ENCODE results near the gene MACROD1.

The MACROD1 gene

GRCh38 chr11:64150481-64151239, 15.3 kb downstream of the MACROD1 start:
- Histone ChIP-seq H3K36me3 (ENCODE audit: insufficient read depth, low read length) (no peaks in the 10 kb centered on the region; the same call in 1 of the 2 replicates), H3K4me1 (ENCODE audit: insufficient read depth, low read length) (peaks cover 19% of the 10 kb centered on the region; the same call in 1 of the 2 replicates), H3K9ac (ENCODE audit: low read depth, low read length) (no peak overlapping the region), H3K9me3 (ENCODE audit: control insufficient read depth, insufficient read depth, low read length) (no peaks in the 10 kb centered on the region)

DNA sequence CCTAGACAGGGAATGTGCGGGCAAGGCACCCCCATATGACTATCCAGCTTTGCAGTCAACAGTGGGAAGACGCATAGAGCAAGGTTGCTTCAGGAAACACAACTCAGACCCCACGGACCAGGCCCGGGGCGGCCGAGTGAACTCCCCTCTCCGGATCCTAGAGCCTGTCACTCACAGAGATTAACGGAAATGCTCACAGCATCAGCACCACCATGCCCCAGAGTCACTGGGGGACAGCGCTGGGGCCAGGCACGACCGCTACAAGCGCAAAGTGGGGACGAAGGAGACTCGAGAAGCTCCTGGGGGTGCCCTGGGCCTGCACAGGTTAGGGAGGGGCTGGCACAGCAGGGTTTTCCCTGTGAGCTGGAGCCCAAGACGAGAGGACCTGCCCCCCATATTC, 15.9 kb downstream of the MACROD1 start:
- Histone ChIP-seq H3K9ac (ENCODE audit: low read depth, low read length) (no peak overlapping the region), H3K9me3 (ENCODE audit: control insufficient read depth, insufficient read depth, low read length) (no peaks in the 10 kb centered on the region), H3K36me3 (ENCODE audit: insufficient read depth, low read length) (no peaks in the 10 kb centered on the region; the same call in 1 of the 2 replicates), H3K4me1 (ENCODE audit: insufficient read depth, low read length) (peaks cover 19% of the 10 kb centered on the region; the same call in 1 of the 2 replicates)

- H3K36me3 ChIP-seq (ENCODE audit: insufficient read depth, low read length): no peaks in the 10 kb centered on the region
- H3K9ac ChIP-seq (ENCODE audit: low read depth, low read length): no peak overlapping the region
- H3K9me3 ChIP-seq (ENCODE audit: control insufficient read depth, insufficient read depth, low read length): no peaks in the 10 kb centered on the region
- peaks cover 16% of the 10 kb centered on the region; the same call in 1 of the 2 replicates for H3K4me1 ChIP-seq (ENCODE audit: insufficient read depth, low read length)
These were observed 16.8 kb downstream of the MACROD1 start for GRCh38 chr11:64148917-64149617.

DNA sequence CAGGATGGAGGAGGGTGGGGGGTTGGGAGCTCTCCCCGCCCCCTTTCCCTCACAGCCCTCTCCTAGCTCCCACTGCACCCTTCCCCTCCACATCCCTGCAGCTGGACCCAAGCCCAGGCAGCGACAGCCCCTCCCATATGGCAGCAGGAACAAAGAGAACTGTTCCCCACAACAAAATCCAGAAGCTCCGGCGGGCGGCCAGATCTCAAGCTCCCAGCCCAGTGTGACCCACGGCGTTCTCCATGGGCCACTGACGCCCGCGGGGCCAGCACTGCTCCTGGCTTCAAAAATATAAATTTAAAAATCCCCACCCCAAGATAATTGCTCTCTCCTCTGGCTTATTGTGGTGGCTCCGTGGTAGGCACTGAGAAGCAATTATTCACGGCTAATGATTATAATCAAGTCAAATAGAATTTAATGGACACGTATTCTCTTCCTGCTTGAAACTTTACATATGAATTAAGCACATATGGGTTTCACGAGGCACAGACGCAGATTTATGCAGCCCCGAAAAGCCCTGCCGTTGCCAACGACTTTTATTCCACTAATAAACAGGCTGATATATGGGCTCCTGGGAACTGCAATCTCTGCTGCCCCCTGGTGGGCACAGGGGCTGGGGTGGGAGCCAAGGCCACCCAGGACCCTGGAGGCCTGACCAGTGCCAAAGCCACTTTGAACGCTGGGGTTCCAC, 17.5 kb downstream of the MACROD1 start:
- Histone ChIP-seq H3K9ac (ENCODE audit: low read depth, low read length) (peak overlapping the region; percentile 22; the same call in 1 of the 2 replicates), H3K9me3 (ENCODE audit: control insufficient read depth, insufficient read depth, low read length) (no peaks in the 10 kb centered on the region), H3K4me1 (ENCODE audit: insufficient read depth, low read length) (peaks cover 9% of the 10 kb centered on the region; the same call in 1 of the 2 replicates), H3K36me3 (ENCODE audit: insufficient read depth, low read length) (no peaks in the 10 kb centered on the region)

DNA sequence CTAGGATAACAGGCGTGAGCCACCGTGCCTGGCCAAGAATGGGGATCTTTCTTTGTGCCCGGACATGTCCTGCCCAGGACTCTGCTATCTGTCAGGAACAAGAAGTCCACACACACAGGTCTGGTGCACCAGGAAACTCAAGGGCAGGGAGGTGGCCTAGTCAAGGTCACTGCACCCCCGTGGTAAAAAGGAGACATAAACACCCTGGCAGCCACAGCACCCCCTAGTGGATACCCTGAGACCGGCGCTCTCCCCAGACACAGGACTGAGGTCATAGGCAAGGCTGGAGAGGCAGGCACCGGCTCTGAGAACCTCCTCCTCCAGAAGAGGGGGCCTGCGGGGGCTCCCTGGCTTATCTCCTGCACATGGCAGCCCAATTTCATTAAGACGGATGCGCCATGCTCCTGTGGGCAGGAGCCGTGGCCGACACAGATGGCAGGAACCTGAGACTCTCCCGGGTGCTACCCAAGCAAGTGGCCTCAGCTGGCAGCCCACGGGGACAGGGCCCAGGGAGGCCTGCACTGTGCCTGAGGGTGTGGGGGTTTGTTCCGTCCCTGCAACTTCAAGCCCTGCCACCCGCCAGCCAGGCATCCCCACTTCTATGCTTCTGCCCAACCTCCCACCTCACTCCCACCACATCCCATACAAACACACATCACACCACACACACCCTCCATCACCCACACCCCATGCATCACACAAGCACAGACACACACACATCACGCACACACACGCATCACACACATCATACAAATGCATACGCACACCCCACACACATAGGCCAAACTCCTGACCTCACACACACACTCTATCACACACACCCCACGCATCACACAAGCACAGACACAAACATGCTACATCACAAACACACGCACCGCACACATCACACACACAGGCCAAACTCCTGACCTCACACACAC, 19.6 kb downstream of the MACROD1 start:
- H3K4me1 ChIP-seq (ENCODE audit: insufficient read depth, low read length): peaks cover 6% of the 10 kb centered on the region; the same call in 1 of the 2 replicates
- H3K9ac ChIP-seq (ENCODE audit: low read depth, low read length): no peak overlapping the region
- H3K9me3 ChIP-seq (ENCODE audit: control insufficient read depth, insufficient read depth, low read length): no peaks in the 10 kb centered on the region
- H3K36me3 ChIP-seq (ENCODE audit: insufficient read depth, low read length): no peaks in the 10 kb centered on the region

DNA sequence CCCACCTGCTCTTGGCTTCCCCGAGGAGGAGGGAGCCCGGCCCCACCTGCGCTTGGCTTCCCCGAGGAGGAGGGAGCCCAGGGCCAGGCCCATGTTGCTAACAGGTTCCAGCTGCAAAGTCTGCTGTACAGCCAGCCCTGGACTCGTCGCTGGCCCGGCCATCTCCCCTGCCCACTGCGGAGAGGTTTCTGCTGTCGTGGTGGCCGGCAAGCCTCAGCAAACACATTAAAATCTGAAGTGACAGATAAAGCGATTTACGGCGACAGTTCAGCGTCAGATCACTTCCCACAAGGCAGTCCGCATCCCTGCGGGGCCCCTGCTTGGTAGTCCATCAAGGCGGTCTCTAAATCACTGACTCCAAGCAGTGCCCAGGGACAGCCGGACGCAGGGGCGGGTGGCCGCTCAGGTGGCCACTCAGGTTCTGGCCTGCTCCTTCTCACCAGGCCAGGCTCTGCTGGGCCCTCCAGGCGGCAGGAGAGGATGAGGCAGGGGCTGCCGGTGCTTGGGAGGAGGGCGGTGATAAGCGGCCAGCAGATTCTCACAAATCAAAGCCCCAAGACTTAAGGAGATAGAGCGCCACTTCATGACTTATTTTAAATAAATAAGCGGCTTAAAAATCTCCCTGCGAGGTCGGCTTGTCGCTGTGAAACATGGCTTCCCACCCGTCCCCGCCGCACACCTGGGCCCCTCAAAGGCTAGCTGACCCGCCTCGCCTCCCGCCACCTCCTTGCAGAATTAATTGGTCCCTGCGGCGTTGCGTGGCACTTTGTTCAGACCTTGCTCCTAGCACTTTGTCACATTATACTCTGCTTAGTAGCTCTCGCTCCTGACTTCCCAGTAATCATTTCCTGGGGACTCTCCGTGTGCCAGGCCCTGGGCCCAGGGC, 21.1 kb downstream of the MACROD1 start:
- H3K9ac ChIP-seq (ENCODE audit: low read depth, low read length): no peak overlapping the region
- no peaks in the 10 kb centered on the region for H3K9me3 ChIP-seq (ENCODE audit: control insufficient read depth, insufficient read depth, low read length)
- no peaks in the 10 kb centered on the region for H3K36me3 ChIP-seq (ENCODE audit: insufficient read depth, low read length)
- H3K4me1 ChIP-seq (ENCODE audit: insufficient read depth, low read length): peaks cover 6% of the 10 kb centered on the region; the same call in 1 of the 2 replicates

- Histone ChIP-seq H3K36me3 (ENCODE audit: insufficient read depth, low read length) (no peaks in the 10 kb centered on the region), H3K9ac (ENCODE audit: low read depth, low read length) (no peak overlapping the region), H3K4me1 (ENCODE audit: insufficient read depth, low read length) (no peaks in the 10 kb centered on the region; the same call in 1 of the 2 replicates), H3K9me3 (ENCODE audit: control insufficient read depth, insufficient read depth, low read length) (no peaks in the 10 kb centered on the region)
These were observed 24.7 kb downstream of the MACROD1 start for GRCh38 chr11:64141081-64141783.

GRCh38 chr11:64140082-64140481, 25.8 kb downstream of the MACROD1 start:
- H3K9me3 ChIP-seq (ENCODE audit: control insufficient read depth, insufficient read depth, low read length): no peaks in the 10 kb centered on the region
- no peaks in the 10 kb centered on the region for H3K36me3 ChIP-seq (ENCODE audit: insufficient read depth, low read length)
- no peaks in the 10 kb centered on the region for H3K4me1 ChIP-seq (ENCODE audit: insufficient read depth, low read length)
- H3K9ac ChIP-seq (ENCODE audit: low read depth, low read length): no peak overlapping the region

GRCh38 chr11:64139049-64139448, 26.9 kb downstream of the MACROD1 start:
- H3K9ac ChIP-seq (ENCODE audit: low read depth, low read length): no peak overlapping the region
- no peaks in the 10 kb centered on the region for H3K9me3 ChIP-seq (ENCODE audit: control insufficient read depth, insufficient read depth, low read length)
- no peaks in the 10 kb centered on the region for H3K36me3 ChIP-seq (ENCODE audit: insufficient read depth, low read length)
- H3K4me1 ChIP-seq (ENCODE audit: insufficient read depth, low read length): no peaks in the 10 kb centered on the region

DNA sequence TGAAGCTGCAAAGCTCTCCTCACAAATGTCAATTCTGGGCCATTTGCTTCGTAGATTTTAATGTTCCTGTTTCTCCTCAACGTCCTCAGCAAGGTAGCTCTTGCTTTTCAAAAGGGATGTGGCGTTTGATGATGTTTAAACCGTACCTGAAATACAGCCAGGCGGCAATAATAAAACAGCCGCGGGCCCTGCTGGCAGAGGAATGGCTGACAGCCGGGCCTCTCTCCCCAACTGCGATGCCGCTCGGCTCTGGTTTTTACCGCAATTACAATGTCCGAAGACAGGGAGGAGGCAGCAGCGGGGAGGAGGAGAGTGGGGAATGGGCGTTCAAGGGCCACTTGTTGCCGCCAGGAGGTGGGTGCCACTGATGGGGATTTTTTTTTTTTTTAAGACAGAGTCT, 27.5 kb downstream of the MACROD1 start:
- H3K4me1 ChIP-seq (ENCODE audit: insufficient read depth, low read length): no peaks in the 10 kb centered on the region
- H3K9ac ChIP-seq (ENCODE audit: low read depth, low read length): no peak overlapping the region
- no peaks in the 10 kb centered on the region for H3K36me3 ChIP-seq (ENCODE audit: insufficient read depth, low read length)

GRCh38 chr11:64136765-64137441, 29.0 kb downstream of the MACROD1 start:
- H3K36me3 ChIP-seq (ENCODE audit: insufficient read depth, low read length): no peaks in the 10 kb centered on the region
- no peak overlapping the region for H3K9ac ChIP-seq (ENCODE audit: low read depth, low read length)
- H3K9me3 ChIP-seq (ENCODE audit: control insufficient read depth, insufficient read depth, low read length): no peaks in the 10 kb centered on the region
- H3K4me1 ChIP-seq (ENCODE audit: insufficient read depth, low read length): peaks cover 3% of the 10 kb centered on the region; the same call in 1 of the 2 replicates

More for the DNA sequence above, 27.5 kb downstream of the MACROD1 start:
- H3K9me3 ChIP-seq (ENCODE audit: control insufficient read depth, insufficient read depth, low read length): no peaks in the 10 kb centered on the region

GRCh38 chr11:64135711-64136110, 30.2 kb downstream of the MACROD1 start:
- H3K9ac ChIP-seq (ENCODE audit: low read depth, low read length): no peak overlapping the region
- H3K9me3 ChIP-seq (ENCODE audit: control insufficient read depth, insufficient read depth, low read length): no peaks in the 10 kb centered on the region
- H3K4me1 ChIP-seq (ENCODE audit: insufficient read depth, low read length): peaks cover 9% of the 10 kb centered on the region; the same call in 1 of the 2 replicates
- H3K36me3 ChIP-seq (ENCODE audit: insufficient read depth, low read length): no peaks in the 10 kb centered on the region

Measured in ES-I3 (cell line).